ENCODE measurements around the gene ABHD1.

- TF ChIP-seq CTCF (IDR thresholded peaks at IDR 0.05) (no peak), POLR2A (IDR thresholded peaks at IDR 0.05) (no peak)
Observed at GRCh38 chr2:27083410-27084296, 40.0 kb upstream of the ABHD1 start.

All from body of pancreas (tissue), 4 donors.